ENCODE data around the gene ATP6AP2. TPM values are rescaled to one million over a fixed set of nuclear protein-coding genes. Genes with fewer than 3 reads are reported as not detected.

ATP6AP2 gene
- 78.3 to 90.8 TPM (median 78.7 TPM) in 3 replicates for total RNA-seq (2021)
- percentile 70 among the genes with signal in this experiment for Bru-seq, nascent RNA
- long read RNA-seq, experiment 1, transcript ATP6AP2-202 (7 exons, 1,093 nt): minor isoform, 6 of 438 reads
- long read RNA-seq, experiment 1, transcript ATP6AP2-217 (9 exons, 2,337 nt): major isoform, 380 of 438 reads
- long read RNA-seq, experiment 1, transcript ATP6AP2-224 (8 exons, 1,929 nt): minor isoform, 10 of 438 reads
- long read RNA-seq, experiment 1, partial matches to known transcripts: 13 of 438 reads
- long read RNA-seq, experiment 1, other reads (novel, unspliced or antisense): 18 of 438 reads
- long read RNA-seq, experiment 2, transcript ATP6AP2-212 (1 exons, 544 nt): minor isoform, 5 of 150 reads
- long read RNA-seq, experiment 2, transcript ATP6AP2-217 (9 exons, 2,337 nt): major isoform, 80 of 150 reads
- long read RNA-seq, experiment 2, partial matches to known transcripts: 22 of 150 reads
- long read RNA-seq, experiment 2, other reads (novel, unspliced or antisense): 38 of 150 reads
- long read RNA-seq, experiment 3, transcript ATP6AP2-224 (8 exons, 1,929 nt): minor isoform, 18 of 246 reads
- long read RNA-seq, experiment 3, transcript ATP6AP2-217 (9 exons, 2,337 nt): major isoform, 217 of 246 reads
- long read RNA-seq, experiment 3, partial matches to known transcripts: 4 of 246 reads
- long read RNA-seq, experiment 3, other reads (novel, unspliced or antisense): 4 of 246 reads

GRCh38 chrX:40580537-40581335, at the start of gene ATP6AP2:
Gene ATP6AP2 (plus strand): TSS chrX:40580970. CDS start chrX:40581066, 96 bp downstream.
- no peaks in the 10 kb centered on the region for H3K27me3 Mint-ChIP-seq (ENCODE audit: low read depth)
- POLR2A ChIA-PET: no interaction called here
- no peaks in the 10 kb centered on the region for H3K9me3 Mint-ChIP-seq
- H3K36me3 Mint-ChIP-seq: no peaks in the 10 kb centered on the region
- peak; percentile 87 for DNase-seq (ENCODE audit: low spot score)
- peaks cover 8% of the 10 kb centered on the region for H3K4me1 Mint-ChIP-seq
- CTCF ChIA-PET: interaction anchor here (0.6 to 1.6 kb wide), 4 partner anchors 37 to 796 kb away, joined by 3 to 4 read pairs (median 3); partner anchors contain the start of gene CXorf38
- TF ChIP-seq SP1 (CRISPR knock-in tag; conservative IDR thresholded peaks at IDR 0.05) (peak; percentile 57), SMAD4 (CRISPR knock-in tag; IDR thresholded peaks at IDR 0.05) (no peak), NFATC4 (CRISPR knock-in tag; IDR thresholded peaks at IDR 0.05) (no peak), CREM (CRISPR knock-in tag; IDR thresholded peaks at IDR 0.05) (peak; percentile 70; the same call in 1 of the 2 replicates), ZMAT4 (CRISPR knock-in tag; IDR thresholded peaks at IDR 0.05) (no peak), E2F5 (CRISPR knock-in tag; IDR thresholded peaks at IDR 0.05) (0 out of 2 replicates have a peak, but pooled peaks have one; percentile 39), STAT6 (CRISPR knock-in tag; conservative IDR thresholded peaks at IDR 0.05; ENCODE audit: low read depth) (no peak), HMGA2 (CRISPR knock-in tag; IDR thresholded peaks at IDR 0.05) (no peak), MAX (CRISPR knock-in tag; IDR thresholded peaks at IDR 0.05) (no peak), GTF2I (CRISPR knock-in tag; conservative IDR thresholded peaks at IDR 0.05) (no peak), CBFB (CRISPR knock-in tag; IDR thresholded peaks at IDR 0.05; ENCODE audit: low read depth) (no peak), FOXK1 (CRISPR knock-in tag; IDR thresholded peaks at IDR 0.05) (peak; percentile 41; the same call in 1 of the 2 replicates), MLX (CRISPR knock-in tag; IDR thresholded peaks at IDR 0.05) (no peak), MYBL2 (CRISPR knock-in tag; IDR thresholded peaks at IDR 0.05) (no peak), ATF1 (CRISPR knock-in tag; IDR thresholded peaks at IDR 0.05) (no peak), NFE2L1 (CRISPR knock-in tag; IDR thresholded peaks at IDR 0.05) (no peak), NR1H2 (CRISPR knock-in tag; IDR thresholded peaks at IDR 0.05) (no peak), ZNF532 (CRISPR knock-in tag; IDR thresholded peaks at IDR 0.05; ENCODE audit: borderline replicate concordance) (no peak), NFYB (CRISPR knock-in tag; conservative IDR thresholded peaks at IDR 0.05; ENCODE audit: low read depth) (peak; percentile 84), GABPB1 (CRISPR knock-in tag; IDR thresholded peaks at IDR 0.05) (peak; percentile 23; the same call in 1 of the 2 replicates), ATF6 (CRISPR knock-in tag; IDR thresholded peaks at IDR 0.05) (no peak), E2F4 (CRISPR knock-in tag; IDR thresholded peaks at IDR 0.05; ENCODE audit: borderline replicate concordance, low read depth) (no peak)
- H3K27ac Mint-ChIP-seq: peak within 1 kb of the TSS; percentile 91
- peak; percentile 98 for ATAC-seq
- H3K4me3 Mint-ChIP-seq: peak within 1 kb of the TSS; percentile 80
